Type B pancreatic cell (in vitro differentiated cells): Measurements from ENCODE around the gene MRPS5. TPM values are rescaled to one million over a fixed set of nuclear protein-coding genes. Genes with fewer than 3 reads are reported as not detected.

ENCODE experiments used
- DNase-seq: peaks from one replicate; pipeline ENCODE4 v3.0.0; 2021; ENCODE audit warnings: mixed read lengths; ENCODE audit not compliant: unreplicated experiment; ENCODE audit errors: extremely low spot score
- H3K27ac Mint-ChIP-seq: 2 replicates; pipeline ENCODE4 v1.8.0; 2021; ENCODE audit warnings: mild to moderate bottlenecking, mixed read lengths
- H3K27me3 Mint-ChIP-seq: 2 replicates; pipeline ENCODE4 v1.8.0; 2021; ENCODE audit warnings: mixed read lengths
- H3K36me3 Mint-ChIP-seq: 2 replicates; pipeline ENCODE4 v1.8.0; 2021; ENCODE audit warnings: mixed read lengths
- H3K4me1 Mint-ChIP-seq: one replicate; pipeline ENCODE4 v1.8.0; 2021; ENCODE audit warnings: mixed read lengths; ENCODE audit not compliant: unreplicated experiment
- H3K4me3 Mint-ChIP-seq: 2 replicates; pipeline ENCODE4 v1.8.0; 2021; ENCODE audit warnings: mild to moderate bottlenecking, mixed read lengths
- H3K9me3 Mint-ChIP-seq: 2 replicates; pipeline ENCODE4 v1.8.0; 2021; ENCODE audit warnings: mixed read lengths
- CTCF ChIP-seq: fragments of 200-600 bp; sonication (generic); conservative IDR thresholded peaks from 2 replicates; pipeline ENCODE4 v1.5.0; 2021; ENCODE audit warnings: antibody characterized with exemption, mild to moderate bottlenecking
- total RNA-seq: library from RNA; stranded (reverse); gene quantifications from 2 replicates; pipeline ENCODE4 v1.2.1, GENCODE V29; 2021; ENCODE audit warnings: low replicate concordance

The MRPS5 gene
- total RNA-seq, 1 donor from 2014 or later, result 67.6 TPM

GRCh38 chr2:95072424-95072823, 49.2 kb downstream of the MRPS5 start:
- peaks cover 3% of the 10 kb centered on the region for H3K4me1 Mint-ChIP-seq
- H3K36me3 Mint-ChIP-seq, result no peaks in the 10 kb centered on the region
- no peak overlapping the region for H3K27ac Mint-ChIP-seq
- no peak for TF ChIP-seq CTCF
- H3K4me3 Mint-ChIP-seq, result no peak overlapping the region
- H3K27me3 Mint-ChIP-seq, result peaks cover 2% of the 10 kb centered on the region
- no peaks in the 10 kb centered on the region for H3K9me3 Mint-ChIP-seq
- DNase-seq, result no peak

DNA sequence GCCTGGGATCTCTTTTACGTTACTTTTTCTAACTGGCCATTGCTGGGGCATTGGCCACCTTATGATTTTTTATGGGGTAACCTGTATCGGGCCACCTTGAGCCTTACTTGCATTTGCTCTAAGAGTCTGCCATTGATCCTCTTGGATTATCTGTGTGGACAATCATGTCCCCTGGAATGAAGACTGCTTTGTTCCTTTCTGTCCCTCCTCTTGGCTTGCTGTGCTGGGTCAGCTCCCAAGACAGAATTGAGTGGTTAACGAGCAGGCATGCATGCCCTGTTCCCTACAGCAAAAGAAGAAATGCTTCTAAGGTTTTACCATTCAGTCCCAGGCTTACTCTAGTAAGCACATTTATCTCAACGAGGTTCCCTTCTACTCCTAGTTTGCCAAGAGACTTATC, 49.8 kb downstream of the MRPS5 start:
- no peak for TF ChIP-seq CTCF
- no peak overlapping the region for H3K4me3 Mint-ChIP-seq
- H3K9me3 Mint-ChIP-seq, result no peaks in the 10 kb centered on the region
- H3K4me1 Mint-ChIP-seq, result no peaks in the 10 kb centered on the region
- no peak for DNase-seq
- H3K27me3 Mint-ChIP-seq, result no peaks in the 10 kb centered on the region
- H3K36me3 Mint-ChIP-seq, result no peaks in the 10 kb centered on the region
- no peak overlapping the region for H3K27ac Mint-ChIP-seq

GRCh38 chr2:95069465-95069864, 52.1 kb downstream of the MRPS5 start:
- Mint-ChIP-seq H3K9me3 (no peaks in the 10 kb centered on the region), H3K4me1 (no peaks in the 10 kb centered on the region), H3K4me3 (no peak overlapping the region), H3K36me3 (no peaks in the 10 kb centered on the region), H3K27ac (no peak overlapping the region), H3K27me3 (no peaks in the 10 kb centered on the region)
- TF ChIP-seq CTCF, result no peak
- no peak for DNase-seq

DNA sequence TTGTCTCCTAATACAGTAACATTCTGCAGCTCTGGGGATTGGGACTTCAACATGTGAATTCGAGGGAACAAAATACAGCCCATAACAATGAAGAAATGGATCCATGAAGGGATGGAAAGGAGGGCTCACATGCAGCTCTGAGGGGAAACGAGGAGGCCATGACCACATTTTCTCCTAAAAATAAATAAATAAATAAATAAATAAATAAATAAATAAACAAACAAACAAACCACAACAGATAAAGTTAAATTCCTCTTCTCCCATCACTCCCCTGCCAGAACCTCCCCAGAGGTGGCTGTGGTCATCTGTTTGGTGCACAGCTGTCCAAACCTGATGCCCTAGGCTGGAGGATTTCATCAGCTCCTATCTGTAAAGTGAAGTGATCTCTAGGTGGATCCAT, 53.4 kb downstream of the MRPS5 start:
- no peak overlapping the region for H3K4me3 Mint-ChIP-seq
- no peaks in the 10 kb centered on the region for H3K36me3 Mint-ChIP-seq
- no peak for DNase-seq
- H3K9me3 Mint-ChIP-seq, result no peaks in the 10 kb centered on the region
- no peak for TF ChIP-seq CTCF
- peaks cover 7% of the 10 kb centered on the region for H3K4me1 Mint-ChIP-seq
- H3K27me3 Mint-ChIP-seq, result no peaks in the 10 kb centered on the region
- no peak overlapping the region for H3K27ac Mint-ChIP-seq

DNA sequence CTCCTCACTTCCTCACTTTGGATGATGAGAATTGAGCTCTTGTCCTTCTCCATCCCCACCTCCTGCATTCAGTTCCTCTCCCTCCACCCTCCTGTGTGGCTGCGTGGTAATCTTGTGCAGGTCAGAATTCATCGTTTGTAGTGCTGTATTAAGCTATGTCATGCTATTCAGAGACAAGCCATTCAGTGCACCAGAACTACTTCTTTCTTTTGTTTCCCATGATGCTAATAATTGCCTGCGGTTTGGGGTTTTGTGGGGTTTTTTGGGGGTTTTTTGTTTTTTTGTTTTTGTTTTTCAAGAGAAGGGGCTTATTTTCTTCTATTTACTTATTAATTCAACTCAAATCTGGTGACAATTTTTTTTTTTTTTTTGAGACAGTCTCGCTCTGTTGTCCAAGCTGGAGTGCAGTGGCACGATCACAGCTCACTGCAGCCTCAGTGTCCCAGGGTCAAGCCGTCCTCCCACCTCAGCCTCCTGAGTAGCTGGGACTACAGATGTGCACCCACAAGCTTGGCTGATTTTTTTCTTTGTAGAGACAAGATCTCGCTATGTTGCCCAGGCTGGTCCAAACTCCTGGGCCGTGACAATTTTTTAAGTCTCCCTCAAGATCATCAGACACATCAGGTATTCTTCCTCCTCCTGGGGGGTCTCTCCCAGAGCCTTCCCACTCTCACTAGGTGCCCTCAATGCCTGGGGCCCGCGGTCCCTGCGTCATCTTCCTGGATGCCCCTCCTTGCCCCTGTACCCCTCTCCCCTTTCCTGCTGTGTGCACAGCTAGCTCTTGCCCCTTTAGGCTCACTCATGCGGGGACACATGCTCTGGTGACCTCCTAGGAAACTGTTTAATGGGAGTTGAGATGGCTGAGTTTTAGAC, 58.3 kb downstream of the MRPS5 start:
- DNase-seq, result peak; percentile 45
- Mint-ChIP-seq H3K9me3 (no peaks in the 10 kb centered on the region), H3K4me3 (no peak overlapping the region), H3K27ac (peak overlapping the region; percentile 54), H3K36me3 (no peaks in the 10 kb centered on the region), H3K4me1 (peaks cover 28% of the 10 kb centered on the region), H3K27me3 (peaks cover 4% of the 10 kb centered on the region)
- TF ChIP-seq CTCF, result no peak
